GM10248 (cell line): ENCODE results near the gene WNT4.

Source experiments
- CTCF ChIA-PET: fragments of 300-600 bp; sonication (Branson Sonifier 250); formaldehyde crosslinking; extraction: SDS; loops from one replicate; lab custom pipeline; 2021; ENCODE audit warnings: antibody characterized with exemption; lab: Yijun Ruan, JAX
- POLR2A ChIA-PET: fragments of 350-650 bp; sonication (Branson Sonifier 250); formaldehyde crosslinking; extraction: SDS; loops from one replicate; lab custom pipeline; 2020; ENCODE audit warnings: antibody characterized with exemption; lab: Yijun Ruan, JAX
- DNase-seq: peaks from one replicate; pipeline ENCODE4 v3.0.0; 2012; ENCODE audit errors: extremely low spot score
- CTCF ChIP-seq: IDR thresholded peaks from 2 replicates; pipeline ENCODE4 v1.5.1; 2012; ENCODE audit warnings: mild to moderate bottlenecking, low read depth; ENCODE audit errors: extremely low read depth, missing control alignments, control extremely low read depth

WNT4 gene

GRCh38 chr1:22127248-22127647, 15.6 kb downstream of the WNT4 start:
- ChIA-PET POLR2A (no interaction called here), CTCF (interaction anchor here (0.9 to 1.5 kb wide), 4 partner anchors 10 to 515 kb away, joined by 3 read pairs; no protein-coding TSS in a partner anchor)
- no peak for TF ChIP-seq CTCF
- DNase-seq = no peak

GRCh38 chr1:22126531-22126930, 16.4 kb downstream of the WNT4 start:
- CTCF ChIA-PET = interaction anchor here (1.2 to 1.5 kb wide), 2 partner anchors 294 to 516 kb away, joined by 3 read pairs; no protein-coding TSS in a partner anchor
- DNase-seq = no peak
- POLR2A ChIA-PET = no interaction called here
- TF ChIP-seq CTCF = no peak

- DNase-seq = no peak
- POLR2A ChIA-PET = interaction anchor here (0.6 kb wide), 1 partner anchor 96 kb away, joined by 4 read pairs; no protein-coding TSS in a partner anchor
- TF ChIP-seq CTCF = no peak
- CTCF ChIA-PET = interaction anchor here (1.5 kb wide), 1 partner anchor 102 kb away, joined by 4 read pairs; no protein-coding TSS in a partner anchor
Observed at GRCh38 chr1:22124592-22125229, 18.2 kb downstream of the WNT4 start.

GRCh38 chr1:22123901-22124404, 18.9 kb downstream of the WNT4 start:
- no peak for TF ChIP-seq CTCF
- POLR2A ChIA-PET = no interaction called here
- CTCF ChIA-PET = interaction anchor here (0.9 to 2.6 kb wide), 4 partner anchors 8 to 292 kb away, joined by 3 to 11 read pairs (median 4); no protein-coding TSS in a partner anchor
- DNase-seq = no peak

GRCh38 chr1:22123071-22123390, 19.9 kb downstream of the WNT4 start:
- POLR2A ChIA-PET = no interaction called here
- no peak for TF ChIP-seq CTCF
- no peak for DNase-seq
- CTCF ChIA-PET = interaction anchor here (1.3 to 2.6 kb wide), 2 partner anchors 9 to 293 kb away, joined by 3 to 11 read pairs; no protein-coding TSS in a partner anchor

GRCh38 chr1:22122273-22123070, 20.4 kb downstream of the WNT4 start:
- ChIA-PET CTCF (interaction anchor here (1.0 to 2.6 kb wide), 3 partner anchors 9 to 153 kb away, joined by 3 to 11 read pairs (median 3); no protein-coding TSS in a partner anchor), POLR2A (no interaction called here)
- no peak for TF ChIP-seq CTCF
- no peak for DNase-seq
